ENCODE measurements around the gene F10.

F10 gene

DNA sequence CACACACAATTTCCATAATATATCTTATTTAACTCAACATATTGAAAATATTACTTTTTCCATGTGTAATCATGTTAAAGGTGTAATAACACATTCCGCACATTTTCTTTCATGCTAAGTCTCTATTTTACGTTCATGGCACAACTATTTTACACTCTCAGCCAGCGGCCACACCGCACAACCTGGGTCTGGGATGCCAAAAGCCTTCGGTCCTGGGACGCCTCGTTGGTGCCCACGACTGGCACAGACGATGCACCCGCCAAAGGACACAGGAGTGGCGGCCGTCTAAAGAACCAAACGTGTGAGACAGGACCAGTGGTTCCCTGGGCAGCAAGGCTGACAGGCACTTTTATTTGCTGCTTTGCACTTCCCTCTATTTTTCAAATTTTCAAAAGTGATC lies 25.8 kb downstream of the F10 start:
- CTCF ChIA-PET: no interaction called here

DNA sequence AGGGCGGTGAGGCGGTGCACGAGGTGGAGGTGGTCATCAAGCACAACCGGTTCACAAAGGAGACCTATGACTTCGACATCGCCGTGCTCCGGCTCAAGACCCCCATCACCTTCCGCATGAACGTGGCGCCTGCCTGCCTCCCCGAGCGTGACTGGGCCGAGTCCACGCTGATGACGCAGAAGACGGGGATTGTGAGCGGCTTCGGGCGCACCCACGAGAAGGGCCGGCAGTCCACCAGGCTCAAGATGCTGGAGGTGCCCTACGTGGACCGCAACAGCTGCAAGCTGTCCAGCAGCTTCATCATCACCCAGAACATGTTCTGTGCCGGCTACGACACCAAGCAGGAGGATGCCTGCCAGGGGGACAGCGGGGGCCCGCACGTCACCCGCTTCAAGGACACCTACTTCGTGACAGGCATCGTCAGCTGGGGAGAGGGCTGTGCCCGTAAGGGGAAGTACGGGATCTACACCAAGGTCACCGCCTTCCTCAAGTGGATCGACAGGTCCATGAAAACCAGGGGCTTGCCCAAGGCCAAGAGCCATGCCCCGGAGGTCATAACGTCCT lies 26.4 kb downstream of the F10 start:
- POLR2A ChIA-PET: no interaction called here
- no peak for DNase-seq (ENCODE audit: extremely low spot score)
- CTCF ChIA-PET: no interaction called here
- TF ChIP-seq SP1 (IDR thresholded peaks at IDR 0.05): no peak
- no peak for TF ChIP-seq NFRKB (IDR thresholded peaks at IDR 0.05)
- TF ChIP-seq, protein P1, sequence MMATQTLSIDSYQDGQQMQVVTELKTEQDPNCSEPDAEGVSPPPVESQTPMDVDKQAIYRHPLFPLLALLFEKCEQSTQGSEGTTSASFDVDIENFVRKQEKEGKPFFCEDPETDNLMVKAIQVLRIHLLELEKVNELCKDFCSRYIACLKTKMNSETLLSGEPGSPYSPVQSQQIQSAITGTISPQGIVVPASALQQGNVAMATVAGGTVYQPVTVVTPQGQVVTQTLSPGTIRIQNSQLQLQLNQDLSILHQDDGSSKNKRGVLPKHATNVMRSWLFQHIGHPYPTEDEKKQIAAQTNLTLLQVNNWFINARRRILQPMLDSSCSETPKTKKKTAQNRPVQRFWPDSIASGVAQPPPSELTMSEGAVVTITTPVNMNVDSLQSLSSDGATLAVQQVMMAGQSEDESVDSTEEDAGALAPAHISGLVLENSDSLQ (IDR thresholded peaks at IDR 0.05): no peak
- no peak for TF ChIP-seq ARNT (IDR thresholded peaks at IDR 0.05)
- TF ChIP-seq LEF1 (IDR thresholded peaks at IDR 0.05; ENCODE audit: borderline replicate concordance): no peak
- TF ChIP-seq FOXK2 (IDR thresholded peaks at IDR 0.05): no peak
- no peak for TF ChIP-seq ELF4 (IDR thresholded peaks at IDR 0.05)
- TF ChIP-seq FOXM1 (IDR thresholded peaks at IDR 0.05; ENCODE audit: borderline replicate concordance): no peak
- no peak for TF ChIP-seq CTBP1 (IDR thresholded peaks at IDR 0.05; ENCODE audit: borderline replicate concordance)
- no peak for TF ChIP-seq TARDBP (IDR thresholded peaks at IDR 0.05)
- no peak for TF ChIP-seq ZNF384 (IDR thresholded peaks at IDR 0.05)
- TF ChIP-seq BHLHE40 (IDR thresholded peaks at IDR 0.05; ENCODE audit: borderline replicate concordance): no peak
- no peak for TF ChIP-seq FOXA1 (IDR thresholded peaks at IDR 0.05)
- no peak for TF ChIP-seq HDGF (IDR thresholded peaks at IDR 0.05; ENCODE audit: borderline replicate concordance)

More for the DNA sequence above, 25.8 kb downstream of the F10 start:
- DNase-seq (ENCODE audit: extremely low spot score): no peak
- POLR2A ChIA-PET: no interaction called here
- TF ChIP-seq ZNF384 (IDR thresholded peaks at IDR 0.05) (no peak), SUZ12 (IDR thresholded peaks at IDR 0.05) (no peak), NFRKB (IDR thresholded peaks at IDR 0.05) (no peak), L3MBTL2 (conservative IDR thresholded peaks at IDR 0.05) (no peak), SP1 (IDR thresholded peaks at IDR 0.05) (no peak), ELF4 (IDR thresholded peaks at IDR 0.05) (no peak), LEF1 (IDR thresholded peaks at IDR 0.05; ENCODE audit: borderline replicate concordance) (no peak)

DNA sequence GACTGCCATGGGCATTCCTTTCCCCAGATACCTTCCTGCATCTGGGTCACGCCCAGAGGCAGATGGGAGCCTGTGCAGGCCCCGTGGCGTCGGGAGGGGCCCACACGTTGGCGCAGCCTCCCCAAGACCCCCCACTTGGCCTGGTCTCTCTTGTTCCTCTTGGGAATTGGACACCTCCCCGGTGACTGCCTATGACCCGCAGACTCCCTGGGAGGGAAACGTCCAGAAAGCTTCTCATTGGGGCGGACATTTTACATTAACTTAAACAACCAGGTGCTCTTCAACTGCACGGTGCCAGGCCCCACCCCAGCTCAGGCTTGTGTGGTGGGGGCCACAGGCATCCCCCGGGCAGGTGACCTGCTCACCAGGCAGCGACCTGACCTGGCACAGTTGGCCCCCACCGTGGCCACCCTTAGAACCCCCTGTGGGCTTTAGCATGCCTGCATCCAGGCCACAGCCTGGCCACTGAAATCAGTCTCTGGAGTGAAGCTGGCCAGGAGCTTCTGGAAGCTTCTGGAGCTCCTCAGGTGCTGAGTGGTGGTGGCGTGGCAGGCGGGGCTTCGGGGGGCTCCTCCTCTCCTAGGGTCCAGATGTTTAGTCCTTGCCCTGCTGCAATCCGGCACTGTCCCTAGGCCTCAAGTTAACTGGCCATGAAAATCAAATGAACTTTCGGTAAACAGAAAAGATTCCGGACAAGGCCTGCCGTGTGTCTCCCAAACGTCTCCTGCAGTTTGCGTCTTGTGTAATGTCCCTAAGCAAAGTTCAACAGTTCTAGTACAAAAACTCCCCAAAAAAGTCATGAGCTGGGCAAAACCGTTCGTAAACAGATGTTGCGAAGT lies 27.3 kb downstream of the F10 start:
- ChIA-PET POLR2A (interaction anchor here (1.5 kb wide), 1 partner anchor 59 kb away, joined by 3 read pairs; no protein-coding TSS in a partner anchor), CTCF (no interaction called here)
- DNase-seq (ENCODE audit: extremely low spot score): no peak
- no peak for TF ChIP-seq FOXA1 (IDR thresholded peaks at IDR 0.05)
- no peak for TF ChIP-seq ELF4 (IDR thresholded peaks at IDR 0.05)
- no peak for TF ChIP-seq LEF1 (IDR thresholded peaks at IDR 0.05; ENCODE audit: borderline replicate concordance)
- no peak for TF ChIP-seq SP1 (IDR thresholded peaks at IDR 0.05)
- TF ChIP-seq ZNF384 (IDR thresholded peaks at IDR 0.05): no peak
- TF ChIP-seq TARDBP (IDR thresholded peaks at IDR 0.05): no peak
- TF ChIP-seq ARNT (IDR thresholded peaks at IDR 0.05): no peak
- no peak for TF ChIP-seq L3MBTL2 (conservative IDR thresholded peaks at IDR 0.05)
- TF ChIP-seq FOXM1 (IDR thresholded peaks at IDR 0.05; ENCODE audit: borderline replicate concordance): no peak
- no peak for TF ChIP-seq SUZ12 (IDR thresholded peaks at IDR 0.05)
- no peak for TF ChIP-seq HDGF (IDR thresholded peaks at IDR 0.05; ENCODE audit: borderline replicate concordance)
- TF ChIP-seq BHLHE40 (IDR thresholded peaks at IDR 0.05; ENCODE audit: borderline replicate concordance): no peak

DNA sequence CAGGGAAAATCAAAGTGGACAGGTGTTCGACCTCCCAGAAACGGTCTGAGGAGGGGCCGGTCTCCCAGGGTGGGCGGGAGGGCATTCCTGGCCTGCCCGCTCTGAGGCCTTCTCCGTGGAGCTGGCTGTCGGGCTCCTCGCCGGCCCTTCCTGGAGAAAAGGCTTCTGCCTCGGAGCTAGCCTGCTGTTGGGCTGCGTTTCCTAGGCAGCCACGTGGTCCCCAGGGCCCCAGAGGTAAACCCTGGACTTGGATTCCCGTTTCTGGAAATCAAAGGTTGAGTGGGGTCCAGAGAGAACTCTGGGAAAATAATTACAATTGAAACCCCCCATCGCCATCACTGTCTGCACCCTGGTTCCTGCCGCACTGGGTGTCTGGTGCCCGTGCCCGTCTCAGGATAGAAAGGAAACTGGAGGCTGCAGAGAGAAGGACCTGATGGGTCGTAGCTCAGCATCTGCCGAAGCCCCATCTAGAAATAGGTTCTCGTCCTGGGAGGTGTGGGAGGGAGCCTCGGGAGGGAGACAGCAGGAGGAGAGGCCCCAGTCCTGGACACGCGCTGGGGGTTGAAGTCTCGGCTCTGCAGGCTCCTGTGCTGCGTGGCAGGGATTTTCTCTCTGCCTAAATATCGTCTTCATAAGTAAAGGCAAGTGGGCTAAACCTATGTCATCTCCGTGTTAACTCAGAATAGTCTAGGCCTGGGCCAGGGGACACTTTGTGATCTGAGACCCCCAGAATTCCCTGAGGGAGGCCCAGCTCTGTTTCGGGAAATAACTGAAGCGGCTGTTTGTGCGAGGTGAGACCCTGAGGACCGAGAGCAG lies 28.2 kb downstream of the F10 start:
- DNase-seq (ENCODE audit: extremely low spot score): no peak
- ChIA-PET CTCF (no interaction called here), POLR2A (interaction anchor here (1.5 kb wide), 1 partner anchor 58 kb away, joined by 3 read pairs; no protein-coding TSS in a partner anchor)
- no peak for TF ChIP-seq CTBP1 (IDR thresholded peaks at IDR 0.05; ENCODE audit: borderline replicate concordance)
- TF ChIP-seq FOXK2 (IDR thresholded peaks at IDR 0.05): no peak
- TF ChIP-seq HDGF (IDR thresholded peaks at IDR 0.05; ENCODE audit: borderline replicate concordance): no peak
- TF ChIP-seq LEF1 (IDR thresholded peaks at IDR 0.05; ENCODE audit: borderline replicate concordance): no peak
- no peak for TF ChIP-seq BHLHE40 (IDR thresholded peaks at IDR 0.05; ENCODE audit: borderline replicate concordance)
- no peak for TF ChIP-seq L3MBTL2 (conservative IDR thresholded peaks at IDR 0.05)
- no peak for TF ChIP-seq NFRKB (IDR thresholded peaks at IDR 0.05)
- no peak for TF ChIP-seq ZNF384 (IDR thresholded peaks at IDR 0.05)
- TF ChIP-seq ELF4 (IDR thresholded peaks at IDR 0.05): no peak
- TF ChIP-seq, protein P1 (IDR thresholded peaks at IDR 0.05): no peak
- TF ChIP-seq SUZ12 (IDR thresholded peaks at IDR 0.05): no peak
- TF ChIP-seq ARNT (IDR thresholded peaks at IDR 0.05): no peak

DNA sequence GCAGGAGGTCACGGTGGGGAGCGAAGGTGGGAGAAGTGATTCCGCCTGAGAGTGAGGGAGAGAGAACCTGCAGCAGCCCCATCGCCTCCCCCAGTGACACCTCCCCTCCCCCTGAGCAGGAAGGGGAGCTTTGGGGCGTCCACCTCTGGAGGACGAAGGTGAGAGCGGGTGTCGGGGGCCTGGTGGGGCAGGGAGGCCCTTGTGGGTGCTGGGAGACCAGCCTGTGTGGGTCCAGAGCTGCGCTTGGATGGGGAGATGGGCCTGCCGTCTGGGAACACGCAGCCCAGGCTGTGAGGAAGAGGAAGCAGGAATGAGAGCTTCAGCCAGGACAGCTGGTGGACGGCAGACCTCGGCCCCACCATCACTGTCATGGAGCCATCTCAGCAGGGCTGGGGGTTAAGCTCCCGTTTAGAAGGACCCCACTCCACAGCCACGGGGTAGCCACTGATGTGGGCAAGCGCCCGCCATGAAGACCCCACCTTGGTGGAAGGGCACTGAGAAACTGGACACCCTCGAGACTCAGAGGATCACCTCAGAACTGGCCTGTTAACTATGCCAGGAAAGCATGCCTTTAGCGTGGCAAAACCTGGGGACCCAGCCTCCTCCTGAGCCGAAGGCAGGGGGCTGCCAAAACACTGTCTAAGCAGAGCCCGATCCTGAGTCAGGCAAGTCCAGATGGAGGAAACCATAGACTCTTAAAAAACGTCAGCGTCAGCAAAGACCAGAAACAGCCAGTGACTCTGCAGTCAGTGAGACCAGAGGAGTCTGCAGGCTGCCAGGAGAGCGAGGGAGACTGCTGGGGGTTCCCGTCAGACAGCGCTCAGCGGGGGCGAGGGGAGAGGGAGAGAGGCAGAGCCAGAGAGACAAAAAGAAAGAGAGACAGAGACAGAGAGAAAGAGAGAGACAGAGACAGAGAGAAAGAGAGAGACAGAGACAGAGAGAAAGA lies 29.4 kb downstream of the F10 start:
- ChIA-PET POLR2A (interaction anchor here (0.9 kb wide), 1 partner anchor 9 kb away, joined by 3 read pairs; no protein-coding TSS in a partner anchor), CTCF (no interaction called here)
- DNase-seq (ENCODE audit: extremely low spot score): no peak
- TF ChIP-seq NFRKB (IDR thresholded peaks at IDR 0.05): no peak
- no peak for TF ChIP-seq LEF1 (IDR thresholded peaks at IDR 0.05; ENCODE audit: borderline replicate concordance)
- no peak for TF ChIP-seq FOXM1 (IDR thresholded peaks at IDR 0.05; ENCODE audit: borderline replicate concordance)
- TF ChIP-seq ZNF384 (IDR thresholded peaks at IDR 0.05): no peak

Measured in HEK293T (cell line).